Neural crest cell (in vitro differentiated cells): ENCODE measurements around the gene PNMA1. TPM values are rescaled to one million over a fixed set of nuclear protein-coding genes. Genes with fewer than 3 reads are reported as not detected.

Experiments
- DNase-seq: peaks from one replicate; pipeline ENCODE4 v3.0.0; 2021; ENCODE audit warnings: low read depth, mixed read lengths, low spot score
- H3K27ac Mint-ChIP-seq: one replicate; pipeline ENCODE4 v1.8.0; 2021; ENCODE audit warnings: mild to moderate bottlenecking, mixed read lengths; ENCODE audit not compliant: unreplicated experiment
- H3K27me3 Mint-ChIP-seq: 2 replicates; pipeline ENCODE4 v1.8.0; 2021; ENCODE audit warnings: low read depth, mild to moderate bottlenecking, mixed read lengths
- H3K36me3 Mint-ChIP-seq: 2 replicates; pipeline ENCODE4 v1.8.0; 2021; ENCODE audit warnings: low read depth, mild to moderate bottlenecking, mixed read lengths
- H3K4me1 Mint-ChIP-seq: 2 replicates; pipeline ENCODE4 v1.8.0; 2021; ENCODE audit warnings: mixed read lengths
- H3K4me3 Mint-ChIP-seq: one replicate; pipeline ENCODE4 v1.8.0; 2021; ENCODE audit warnings: mild to moderate bottlenecking, mixed read lengths
- H3K9me3 Mint-ChIP-seq: 2 replicates; pipeline ENCODE4 v1.8.0; 2021; ENCODE audit warnings: mixed read lengths
- total RNA-seq: library from RNA; stranded (reverse); gene quantifications from 2 replicates; pipeline ENCODE4 v1.2.1, GENCODE V29; 2021
- TF ChIP-seq, protein P1 (sequence below): fragments of 200-600 bp; sonication (generic); conservative IDR thresholded peaks from 2 replicates; pipeline ENCODE4 v1.5.0; 2021; ENCODE audit warnings: antibody characterized with exemption, mild to moderate bottlenecking

Gene PNMA1
- total RNA-seq, 1 donor from 2014 or later: 97.4 TPM

DNA sequence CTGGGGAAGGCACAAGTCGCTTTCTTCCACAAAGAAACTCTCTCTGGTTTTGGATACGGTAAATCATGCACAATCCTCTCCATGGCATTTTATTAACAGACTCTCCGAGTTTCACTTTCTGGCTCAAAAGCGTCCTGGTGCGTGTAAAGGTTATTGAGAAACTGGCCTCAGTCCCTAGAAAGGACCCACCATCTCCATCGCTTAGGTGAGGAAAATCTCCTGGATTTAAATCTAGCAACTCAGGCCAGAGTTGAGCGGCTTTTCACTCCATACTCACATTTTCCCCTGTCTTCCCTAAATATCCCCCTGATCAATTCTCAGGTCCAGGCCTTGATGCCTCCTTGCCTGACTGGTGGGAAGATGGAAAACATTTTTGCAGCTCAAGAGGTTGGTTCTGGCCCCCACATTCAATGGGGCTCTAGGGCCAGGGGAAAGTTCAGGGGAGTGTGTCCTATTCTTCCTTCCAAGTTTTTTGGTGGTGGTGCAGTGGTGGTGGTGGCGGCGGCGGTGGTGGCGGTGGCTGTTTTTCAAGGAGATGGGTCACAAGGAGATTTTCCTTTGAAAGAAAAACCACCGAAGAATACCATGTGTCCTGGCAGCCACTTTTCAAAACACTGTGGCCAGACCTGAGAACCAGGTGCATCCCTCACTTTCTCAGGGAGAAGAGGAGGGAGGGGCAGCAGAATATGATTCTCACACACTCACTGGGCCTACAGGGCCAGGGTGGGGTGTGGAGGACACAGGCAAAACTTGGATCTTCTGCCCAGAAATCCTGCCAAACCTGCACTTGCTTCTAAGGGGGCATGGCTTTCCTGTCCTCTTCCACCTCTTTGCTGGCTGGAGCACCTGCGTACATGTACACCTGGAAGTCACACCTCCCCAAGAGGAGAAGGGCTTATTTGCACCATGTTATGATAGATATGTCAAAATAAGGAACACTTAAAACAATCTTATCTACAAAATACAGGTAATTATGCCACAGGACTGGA lies 46.7 kb upstream of the PNMA1 start:
- Mint-ChIP-seq H3K27ac (peak overlapping the region; percentile 89), H3K9me3 (no peaks in the 10 kb centered on the region), H3K4me1 (peaks cover 54% of the 10 kb centered on the region), H3K4me3 (peak overlapping the region; percentile 87), H3K27me3 (peaks cover 2% of the 10 kb centered on the region), H3K36me3 (no peaks in the 10 kb centered on the region)
- DNase-seq: no peak
- TF ChIP-seq, protein P1, sequence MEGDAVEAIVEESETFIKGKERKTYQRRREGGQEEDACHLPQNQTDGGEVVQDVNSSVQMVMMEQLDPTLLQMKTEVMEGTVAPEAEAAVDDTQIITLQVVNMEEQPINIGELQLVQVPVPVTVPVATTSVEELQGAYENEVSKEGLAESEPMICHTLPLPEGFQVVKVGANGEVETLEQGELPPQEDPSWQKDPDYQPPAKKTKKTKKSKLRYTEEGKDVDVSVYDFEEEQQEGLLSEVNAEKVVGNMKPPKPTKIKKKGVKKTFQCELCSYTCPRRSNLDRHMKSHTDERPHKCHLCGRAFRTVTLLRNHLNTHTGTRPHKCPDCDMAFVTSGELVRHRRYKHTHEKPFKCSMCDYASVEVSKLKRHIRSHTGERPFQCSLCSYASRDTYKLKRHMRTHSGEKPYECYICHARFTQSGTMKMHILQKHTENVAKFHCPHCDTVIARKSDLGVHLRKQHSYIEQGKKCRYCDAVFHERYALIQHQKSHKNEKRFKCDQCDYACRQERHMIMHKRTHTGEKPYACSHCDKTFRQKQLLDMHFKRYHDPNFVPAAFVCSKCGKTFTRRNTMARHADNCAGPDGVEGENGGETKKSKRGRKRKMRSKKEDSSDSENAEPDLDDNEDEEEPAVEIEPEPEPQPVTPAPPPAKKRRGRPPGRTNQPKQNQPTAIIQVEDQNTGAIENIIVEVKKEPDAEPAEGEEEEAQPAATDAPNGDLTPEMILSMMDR: no peak

DNA sequence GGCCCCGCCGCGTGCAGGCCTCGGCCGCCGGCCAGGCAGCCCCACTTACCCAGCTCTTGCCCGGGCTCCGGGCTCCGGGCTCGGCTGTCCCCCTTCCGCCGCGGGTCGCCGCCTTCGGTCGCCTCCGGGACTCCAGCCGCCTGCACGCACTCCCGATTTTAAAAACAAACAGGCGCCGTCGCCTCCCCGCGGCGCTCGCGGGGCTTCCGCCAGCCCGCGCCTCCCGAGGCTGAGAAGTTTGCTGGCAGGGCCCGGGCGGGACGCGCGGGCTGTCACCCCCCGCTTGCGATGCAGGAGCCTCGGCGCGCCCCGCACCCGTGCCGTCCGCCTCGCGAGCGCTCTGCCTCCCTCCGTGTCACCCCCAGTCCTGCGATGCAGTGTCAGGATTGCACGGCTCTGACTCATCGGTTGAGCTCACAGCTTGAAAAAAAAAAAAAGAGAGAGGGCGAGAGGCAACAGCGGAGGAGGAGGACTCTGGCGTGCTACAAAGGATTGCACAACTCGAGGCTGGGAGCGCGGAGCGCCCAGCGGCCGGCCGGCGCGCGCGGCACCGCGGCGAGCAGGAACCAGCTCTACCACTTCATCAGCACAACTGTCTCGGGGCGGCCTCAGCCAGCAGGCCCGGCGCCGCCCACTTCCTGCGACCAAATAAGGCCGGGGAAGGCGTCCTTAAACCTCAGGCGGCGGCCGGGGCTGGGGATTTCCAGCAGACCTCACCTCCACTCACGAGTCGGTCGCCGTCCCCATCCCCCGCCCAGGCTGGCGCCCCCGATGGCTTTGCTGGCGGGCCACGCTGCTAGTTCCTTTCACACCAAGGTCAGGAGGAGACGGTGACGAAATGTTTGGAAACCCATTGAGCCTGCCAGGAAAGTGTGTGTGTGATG lies 45.8 kb upstream of the PNMA1 start:
- peak overlapping the region; percentile 91 for H3K27ac Mint-ChIP-seq
- H3K4me1 Mint-ChIP-seq: peaks cover 63% of the 10 kb centered on the region
- peak; percentile 81 for DNase-seq
- no peaks in the 10 kb centered on the region for H3K9me3 Mint-ChIP-seq
- TF ChIP-seq, protein P1: peak; percentile 36
- H3K27me3 Mint-ChIP-seq: peaks cover 2% of the 10 kb centered on the region
- peak overlapping the region; percentile 87 for H3K4me3 Mint-ChIP-seq
- H3K36me3 Mint-ChIP-seq: no peaks in the 10 kb centered on the region

DNA sequence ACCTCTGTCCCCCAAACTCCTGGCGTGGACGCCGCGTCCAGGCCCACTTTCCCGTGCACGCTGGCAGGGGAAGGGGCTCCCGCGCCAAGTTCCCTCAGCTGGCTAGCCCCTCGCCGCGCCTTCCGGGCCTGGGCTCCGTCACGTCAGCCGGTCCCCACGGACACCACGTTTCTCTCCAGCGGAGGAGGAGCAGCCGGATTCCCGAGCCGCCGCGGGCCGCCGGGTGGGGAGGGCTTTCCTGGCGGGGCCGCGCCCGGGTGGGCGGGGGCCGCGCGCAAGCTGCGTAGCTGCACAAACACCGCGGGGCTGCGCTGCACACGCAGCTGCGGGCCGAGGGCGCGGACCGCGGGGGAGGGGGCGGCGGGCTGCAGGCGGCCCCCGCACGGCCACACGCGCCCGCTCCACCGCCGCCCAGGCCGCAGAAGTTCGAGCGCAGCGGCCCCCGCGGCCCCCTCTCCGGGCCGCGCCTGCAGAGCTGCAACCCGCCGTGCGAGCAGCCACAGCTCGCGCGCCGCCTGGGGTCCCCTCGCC lies 45.1 kb upstream of the PNMA1 start:
- no peak overlapping the region for H3K27ac Mint-ChIP-seq
- H3K9me3 Mint-ChIP-seq: no peaks in the 10 kb centered on the region
- TF ChIP-seq, protein P1: no peak
- peak; percentile 33 for DNase-seq
- peaks cover 2% of the 10 kb centered on the region for H3K27me3 Mint-ChIP-seq
- H3K36me3 Mint-ChIP-seq: no peaks in the 10 kb centered on the region
- peaks cover 69% of the 10 kb centered on the region for H3K4me1 Mint-ChIP-seq
- peak overlapping the region; percentile 76 for H3K4me3 Mint-ChIP-seq

DNA sequence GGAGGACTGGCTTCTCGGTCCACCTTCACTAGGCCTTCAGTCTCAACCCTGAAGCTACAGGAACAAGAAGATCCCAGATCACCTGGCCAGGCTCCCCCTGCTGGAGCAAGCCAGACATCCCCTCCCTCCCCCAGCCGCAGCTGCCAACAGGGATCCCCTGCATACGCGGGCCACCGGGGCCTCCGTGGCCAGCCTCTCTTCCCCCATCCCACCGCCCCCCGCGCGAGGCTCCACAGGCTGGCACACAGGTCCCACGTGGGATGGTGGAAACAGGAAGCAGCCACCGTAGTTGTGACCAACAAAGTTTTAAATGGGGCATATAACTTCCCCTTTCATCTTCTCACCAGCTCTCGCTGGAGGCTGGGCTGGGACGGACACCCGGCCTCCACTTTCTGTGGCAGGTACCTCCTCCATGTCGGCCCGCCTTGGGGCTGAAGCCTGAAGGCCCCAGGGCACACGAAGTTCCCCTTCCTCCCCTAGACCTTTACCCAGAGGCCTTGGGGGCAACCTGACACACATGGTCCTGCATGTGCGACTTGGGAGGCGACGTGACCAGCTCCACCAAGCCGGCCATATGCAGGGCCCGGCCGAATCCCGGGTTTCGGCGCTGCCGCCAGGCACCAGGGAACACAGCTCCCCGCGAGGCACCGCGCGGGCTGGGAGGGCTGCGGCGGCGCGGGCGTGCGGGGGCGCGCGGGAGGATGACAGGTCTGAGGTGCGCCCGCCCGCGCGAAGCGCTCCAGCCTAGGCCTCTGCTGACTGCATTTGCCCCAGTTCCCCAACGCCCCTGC lies 44.4 kb upstream of the PNMA1 start:
- peak; percentile 53 for DNase-seq
- Mint-ChIP-seq H3K27ac (peak overlapping the region; percentile 27), H3K9me3 (no peaks in the 10 kb centered on the region), H3K27me3 (peaks cover 2% of the 10 kb centered on the region), H3K4me1 (peaks cover 74% of the 10 kb centered on the region), H3K36me3 (no peaks in the 10 kb centered on the region), H3K4me3 (peak overlapping the region; percentile 84)
- TF ChIP-seq, protein P1: peak; percentile 75
